RWPE1 (cell line): ENCODE measurements around the gene HSBP1L1.
"Not testable (repeated sequence)": the region's sequence is repeated elsewhere in the genome, so short reads cannot be mapped to it uniquely, and the experiment has no call there.

ENCODE experiments used
- CTCF ChIA-PET: fragments of 350-600 bp; sonication (Branson Sonifier 250); formaldehyde crosslinking; extraction: SDS; loops from one replicate; lab custom pipeline; 2021; lab: Yijun Ruan, JAX
- POLR2A ChIA-PET: fragments of 400-600 bp; formaldehyde crosslinking; extraction: SDS; loops from one replicate; lab custom pipeline; 2020; ENCODE audit warnings: antibody characterized with exemption; ENCODE audit not compliant: low non-redundant PET; lab: Yijun Ruan, JAX
- DNase-seq: peaks from one replicate; pipeline ENCODE4 v3.0.0; 2012; ENCODE audit warnings: low spot score
- H3K27ac ChIP-seq: fragments of 450-650 bp; 2 replicates; pipeline ENCODE4 v1.5.1; 2017
- TF ChIP-seq, protein P1 (sequence below): fragments of 450-650 bp; conservative IDR thresholded peaks from 2 replicates; pipeline ENCODE4 v1.5.1; 2017; ENCODE audit warnings: low read depth, mild to moderate bottlenecking

HSBP1L1 gene

DNA sequence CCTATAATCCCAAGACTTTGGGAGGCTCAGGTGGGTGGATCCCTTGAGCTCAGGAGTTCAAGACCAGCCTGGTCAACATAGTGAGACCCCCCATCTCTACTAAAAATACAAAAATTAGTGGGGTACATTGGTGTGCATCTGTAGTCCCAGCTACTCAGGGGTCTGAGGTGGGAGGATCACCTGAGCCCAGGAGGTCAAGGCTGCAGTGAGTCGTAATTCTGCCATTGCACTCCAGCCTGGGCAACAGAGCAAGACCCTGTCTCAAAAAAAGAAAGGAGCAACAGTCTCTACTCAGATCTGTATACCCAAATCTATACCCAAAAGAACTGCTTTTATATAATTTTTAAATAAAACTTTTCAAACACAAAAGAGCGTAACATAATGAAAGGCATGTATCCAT, 5.5 kb upstream of the HSBP1L1 start:
- POLR2A ChIA-PET, result no interaction called here

DNA sequence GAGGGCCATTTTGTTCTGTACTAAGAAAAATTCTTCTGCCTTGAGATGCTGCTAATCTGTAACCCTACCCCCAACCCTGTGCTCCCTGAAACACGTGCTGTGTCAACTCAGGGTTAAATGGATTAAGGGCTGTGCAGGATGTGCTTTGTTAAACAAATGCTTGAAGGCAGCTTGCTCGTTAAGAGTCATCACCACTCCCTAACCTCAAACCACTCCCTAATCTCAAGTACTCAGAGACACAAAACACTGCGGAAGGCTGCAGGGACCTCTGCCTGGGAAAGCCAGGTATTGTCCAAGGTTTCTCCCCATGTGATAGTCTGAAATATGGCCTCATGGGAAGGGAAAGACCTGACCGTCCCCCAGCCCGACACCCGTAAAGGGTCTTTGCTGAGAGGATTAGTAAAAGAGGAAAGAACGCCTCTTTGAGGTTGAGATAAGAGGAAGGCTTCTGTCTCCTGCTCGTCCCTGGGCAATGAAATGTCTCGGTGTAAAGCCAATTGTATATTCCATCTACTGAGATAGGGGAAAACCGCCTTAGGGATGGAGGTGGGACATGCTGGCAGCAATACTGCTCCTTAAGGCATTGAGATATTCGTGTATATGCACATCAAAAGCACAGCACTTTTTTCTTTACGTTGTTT, 4.2 kb upstream of the HSBP1L1 start:
- CTCF ChIA-PET, POLR2A ChIA-PET: not testable (repeated sequence)
- peak overlapping the region; percentile 24; the same call in 1 of the 2 replicates for H3K27ac ChIP-seq

More for the DNA sequence above, 5.5 kb upstream of the HSBP1L1 start:
- H3K27ac ChIP-seq, result no peak overlapping the region
- TF ChIP-seq, protein P1, sequence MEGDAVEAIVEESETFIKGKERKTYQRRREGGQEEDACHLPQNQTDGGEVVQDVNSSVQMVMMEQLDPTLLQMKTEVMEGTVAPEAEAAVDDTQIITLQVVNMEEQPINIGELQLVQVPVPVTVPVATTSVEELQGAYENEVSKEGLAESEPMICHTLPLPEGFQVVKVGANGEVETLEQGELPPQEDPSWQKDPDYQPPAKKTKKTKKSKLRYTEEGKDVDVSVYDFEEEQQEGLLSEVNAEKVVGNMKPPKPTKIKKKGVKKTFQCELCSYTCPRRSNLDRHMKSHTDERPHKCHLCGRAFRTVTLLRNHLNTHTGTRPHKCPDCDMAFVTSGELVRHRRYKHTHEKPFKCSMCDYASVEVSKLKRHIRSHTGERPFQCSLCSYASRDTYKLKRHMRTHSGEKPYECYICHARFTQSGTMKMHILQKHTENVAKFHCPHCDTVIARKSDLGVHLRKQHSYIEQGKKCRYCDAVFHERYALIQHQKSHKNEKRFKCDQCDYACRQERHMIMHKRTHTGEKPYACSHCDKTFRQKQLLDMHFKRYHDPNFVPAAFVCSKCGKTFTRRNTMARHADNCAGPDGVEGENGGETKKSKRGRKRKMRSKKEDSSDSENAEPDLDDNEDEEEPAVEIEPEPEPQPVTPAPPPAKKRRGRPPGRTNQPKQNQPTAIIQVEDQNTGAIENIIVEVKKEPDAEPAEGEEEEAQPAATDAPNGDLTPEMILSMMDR, result no peak
- no peak for DNase-seq
- CTCF ChIA-PET, result no interaction called here

DNA sequence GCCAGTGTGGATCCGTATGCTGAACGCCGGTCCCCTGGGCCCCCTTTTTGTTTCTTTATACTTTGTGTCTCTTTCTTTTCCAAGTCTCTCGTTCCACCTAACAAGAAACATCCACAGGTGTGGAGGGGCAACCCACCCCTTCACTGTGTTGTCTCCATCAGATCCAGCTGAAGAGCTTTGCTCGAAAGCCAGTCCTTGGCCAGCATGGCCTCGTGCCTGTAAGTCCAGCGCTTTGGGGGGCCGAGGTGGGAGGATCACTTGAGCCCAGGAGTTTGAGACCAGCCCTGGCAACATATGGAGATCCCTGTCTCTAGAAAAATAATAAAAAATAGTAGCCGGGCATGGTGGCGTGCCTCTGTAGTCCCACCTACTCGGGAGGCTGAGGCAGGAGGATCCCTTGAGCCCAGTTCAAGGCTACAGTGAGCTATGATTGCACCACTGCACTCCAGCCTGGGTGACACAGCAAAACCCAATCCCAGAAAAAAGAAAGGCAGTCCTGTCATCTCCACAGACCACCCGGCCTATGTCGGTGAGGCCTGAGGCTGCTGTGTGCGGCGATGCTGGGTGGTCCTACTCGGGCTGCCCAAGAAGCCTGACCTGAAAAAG, 3.4 kb upstream of the HSBP1L1 start:
- POLR2A ChIA-PET, result no interaction called here

More for the DNA sequence above, 4.2 kb upstream of the HSBP1L1 start:
- DNase-seq, result not testable (repeated sequence)

DNA sequence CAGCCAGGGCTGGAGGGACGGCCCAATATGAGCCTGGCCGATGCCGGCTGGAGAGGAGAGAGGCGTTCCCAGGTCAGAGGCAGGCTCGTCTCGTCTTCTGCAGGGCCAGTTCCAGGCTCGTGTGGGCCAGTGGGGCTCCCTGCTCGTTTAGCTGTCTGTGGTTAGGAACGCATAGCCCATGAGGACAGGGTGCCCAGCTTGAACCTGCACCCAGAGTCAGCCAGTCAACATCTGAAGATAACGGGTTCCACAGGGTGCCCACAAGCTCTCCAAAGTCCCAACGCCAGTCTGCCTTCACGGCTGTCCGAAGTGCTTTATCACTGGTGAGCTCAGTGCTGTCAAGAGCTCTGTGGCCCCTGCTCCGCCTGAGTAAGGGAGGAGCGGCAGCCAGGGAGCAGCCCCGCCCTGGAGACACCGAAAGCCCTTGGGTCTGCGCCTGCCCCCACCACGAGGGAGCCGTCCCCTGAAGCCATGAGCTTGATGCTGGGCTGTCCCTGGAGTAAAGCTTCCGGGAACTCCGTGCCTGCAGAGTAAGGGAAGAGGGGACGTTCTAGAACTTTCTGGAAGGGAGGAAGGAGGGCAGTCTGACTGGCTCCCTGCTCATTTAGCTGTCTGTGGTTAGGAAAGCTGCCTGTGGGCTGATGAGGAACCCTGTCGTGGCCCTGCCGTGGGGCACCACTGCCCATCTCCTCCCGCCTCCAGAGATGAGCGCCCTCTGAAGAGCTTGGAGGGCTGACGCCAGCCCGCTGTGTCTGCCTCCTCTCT, 2.7 kb upstream of the HSBP1L1 start:
- DNase-seq, result no peak
- peak overlapping the region; percentile 17 for H3K27ac ChIP-seq
- POLR2A ChIA-PET, result no interaction called here
- TF ChIP-seq, protein P1, result no peak
- CTCF ChIA-PET, result interaction anchor here (1.2 kb wide), 1 partner anchor 15 kb away, joined by 5 read pairs; no protein-coding TSS in a partner anchor

More for the DNA sequence above, 3.4 kb upstream of the HSBP1L1 start:
- no peak for DNase-seq
- peak overlapping the region; percentile 17; the same call in 1 of the 2 replicates for H3K27ac ChIP-seq
- TF ChIP-seq, protein P1, result no peak
- CTCF ChIA-PET, result interaction anchor here (1.2 kb wide), 1 partner anchor 14 kb away, joined by 5 read pairs; no protein-coding TSS in a partner anchor

DNA sequence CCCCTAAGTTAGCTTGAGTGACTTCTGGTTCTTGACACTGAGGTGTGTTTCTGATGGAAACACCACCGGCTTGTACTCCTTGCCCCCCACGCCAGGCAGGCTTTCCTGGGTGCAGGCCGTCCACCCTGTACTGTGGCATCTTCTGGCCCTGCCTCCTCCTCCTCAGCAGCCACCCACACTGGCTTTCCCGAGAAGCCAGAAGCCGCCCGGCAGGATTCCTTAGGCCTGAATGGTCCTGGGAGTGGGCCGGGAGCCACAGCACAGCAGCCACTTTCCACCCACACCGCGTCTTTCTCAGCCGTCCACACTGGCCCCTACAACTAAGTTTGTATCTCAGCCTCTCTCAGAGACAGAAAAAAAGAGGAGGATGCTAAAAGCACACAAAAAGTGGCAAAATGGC, 2.1 kb upstream of the HSBP1L1 start:
- peak overlapping the region; percentile 17 for H3K27ac ChIP-seq
- TF ChIP-seq, protein P1, result no peak
- peak; percentile 70 for DNase-seq
- ChIA-PET POLR2A (no interaction called here), CTCF (interaction anchor here (1.2 kb wide), 1 partner anchor 15 kb away, joined by 5 read pairs; no protein-coding TSS in a partner anchor)

DNA sequence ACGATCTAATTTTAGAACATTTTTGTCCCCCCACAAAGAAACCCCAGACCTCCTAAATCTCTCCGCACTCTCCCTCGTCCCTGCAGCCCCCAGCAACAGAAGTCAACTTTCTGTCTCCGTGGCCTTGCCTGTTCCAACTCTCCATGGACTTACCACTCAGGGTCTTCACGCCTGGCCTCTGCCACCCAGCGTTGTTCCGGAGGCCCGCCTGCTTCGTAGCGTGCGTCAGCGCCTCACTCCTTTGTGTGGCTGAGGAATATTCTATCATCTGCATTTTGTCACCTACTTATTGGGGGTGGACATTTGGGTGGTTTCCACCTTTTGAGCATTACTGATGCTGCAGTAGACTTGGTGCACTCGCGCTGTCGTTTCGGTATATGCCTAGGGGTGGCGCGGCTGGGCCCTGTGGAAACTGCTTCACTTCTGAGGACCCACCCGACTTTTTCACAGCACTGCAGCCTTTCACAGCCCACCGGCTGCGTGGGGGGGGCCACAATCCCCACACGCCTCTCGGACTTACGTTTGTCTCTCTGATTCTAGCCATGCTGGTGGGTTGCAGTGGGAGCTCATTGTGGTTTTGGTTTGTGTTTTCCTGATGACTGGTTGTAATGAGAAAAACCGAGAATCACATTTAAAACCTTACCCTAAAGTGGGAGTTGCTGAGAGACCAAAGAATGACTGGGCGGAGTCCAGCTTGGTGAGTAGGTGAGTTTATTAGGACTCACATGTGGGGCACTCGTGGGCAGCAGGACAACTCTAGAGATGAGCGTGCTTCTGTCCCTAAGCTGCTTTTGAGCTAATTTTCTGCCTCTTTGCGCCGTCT, 1.4 kb upstream of the HSBP1L1 start:
- ChIA-PET CTCF (no interaction called here), POLR2A (no interaction called here)
- TF ChIP-seq, protein P1, result no peak
- no peak for DNase-seq
- no peak overlapping the region for H3K27ac ChIP-seq
